Loucy (cell line): Measurements from ENCODE around the gene MT1H.

Source experiments
- H2AFZ ChIP-seq: fragments of 200-600 bp; sonication (generic); 2 replicates; pipeline ENCODE4 v1.6.0; 2016; ENCODE audit warnings: antibody characterized with exemption, mild to moderate bottlenecking, low read length, moderate library complexity
- H3F3A ChIP-seq: fragments of 200-600 bp; 2 replicates; pipeline ENCODE4 v1.6.0; 2016; ENCODE audit warnings: antibody characterized with exemption, low read depth, mild to moderate bottlenecking
- H3K27me3 ChIP-seq: fragments of 200-600 bp; sonication (generic); 2 replicates; pipeline ENCODE4 v1.6.1; 2014; ENCODE audit warnings: low read length, mild to moderate bottlenecking; ENCODE audit not compliant: insufficient read depth, poor library complexity, severe bottlenecking
- H3K36me3 ChIP-seq: fragments of 200-600 bp; sonication (generic); 2 replicates; pipeline ENCODE4 v1.6.1; 2016; ENCODE audit warnings: low read length; ENCODE audit not compliant: insufficient read depth
- H3K4me1 ChIP-seq: fragments of 200-600 bp; sonication (generic); 2 replicates; pipeline ENCODE4 v1.5.1; 2014; ENCODE audit warnings: low read length, mild to moderate bottlenecking; ENCODE audit not compliant: insufficient read depth, poor library complexity, severe bottlenecking
- H3K4me2 ChIP-seq: fragments of 200-600 bp; sonication (generic); 2 replicates; pipeline ENCODE4 v1.6.0; 2014; ENCODE audit warnings: antibody characterized with exemption, low read length, low read depth, mild to moderate bottlenecking; ENCODE audit not compliant: poor library complexity, severe bottlenecking
- H3K4me3 ChIP-seq: fragments of 200-600 bp; sonication (generic); 2 replicates; pipeline ENCODE4 v1.5.1; 2014; ENCODE audit warnings: low read length, mild to moderate bottlenecking, mixed read lengths; ENCODE audit not compliant: poor library complexity, severe bottlenecking
- H3K79me2 ChIP-seq: fragments of 200-600 bp; sonication (generic); 2 replicates; pipeline ENCODE4 v1.6.1; 2014; ENCODE audit warnings: low read length; ENCODE audit not compliant: insufficient read depth
- H3K9ac ChIP-seq: fragments of 200-600 bp; sonication (generic); 2 replicates; pipeline ENCODE4 v1.6.0; 2014; ENCODE audit warnings: mild to moderate bottlenecking, low read depth, low read length, moderate library complexity; ENCODE audit not compliant: poor library complexity, severe bottlenecking
- H3K9me2 ChIP-seq: fragments of 200-600 bp; sonication (generic); replicated peaks from 2 replicates; pipeline ENCODE4 v1.6.1; 2016; ENCODE audit warnings: low read depth, low read length, mixed read lengths
- H3K9me3 ChIP-seq: fragments of 200-600 bp; sonication (generic); 2 replicates; pipeline ENCODE4 v1.6.1; 2014; ENCODE audit warnings: mild to moderate bottlenecking, antibody characterized with exemption, low read length, low read depth; ENCODE audit not compliant: insufficient read depth
- H4K20me1 ChIP-seq: fragments of 200-600 bp; sonication (generic); 2 replicates; pipeline ENCODE4 v1.6.0; 2014; ENCODE audit warnings: antibody characterized with exemption, low read length, mild to moderate bottlenecking; ENCODE audit not compliant: insufficient read depth, poor library complexity, severe bottlenecking
- CTCF ChIP-seq: fragments of 200-600 bp; sonication (generic); conservative IDR thresholded peaks from 2 replicates; pipeline ENCODE4 v1.5.1; 2014; ENCODE audit warnings: mild to moderate bottlenecking, antibody characterized with exemption, low read length
- EZH2phosphoT487 ChIP-seq: fragments of 200-600 bp; IDR thresholded peaks from 2 replicates; pipeline ENCODE4 v1.6.1; 2018; ENCODE audit warnings: antibody characterized with exemption, mild to moderate bottlenecking, moderate library complexity, borderline replicate concordance

The MT1H gene

DNA sequence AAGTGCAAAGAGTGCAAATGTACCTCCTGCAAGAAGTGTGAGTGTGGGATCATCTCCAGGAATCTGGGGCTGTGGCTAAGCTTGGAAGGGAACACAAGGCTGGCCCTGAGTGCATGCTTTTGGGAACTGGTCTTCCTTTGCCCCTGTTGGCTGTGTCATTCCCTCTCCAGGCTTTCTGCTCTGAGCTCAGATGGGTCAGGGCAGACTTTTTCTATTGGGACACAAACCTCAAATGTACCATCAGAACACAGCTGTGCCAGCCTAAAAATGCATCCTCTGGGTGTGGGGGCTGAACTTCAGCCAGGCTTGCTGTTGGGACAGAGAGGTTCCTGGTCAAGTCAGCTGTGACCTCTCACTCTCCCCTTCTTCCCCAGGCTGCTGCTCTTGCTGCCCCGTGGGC, 17.0 kb upstream of the MT1H start:
- Histone ChIP-seq H3K36me3 (no peaks in the 10 kb centered on the region), H3K9me3 (no peaks in the 10 kb centered on the region), H3K4me2 (no peak overlapping the region), H3K27me3 (no peaks in the 10 kb centered on the region), H2AFZ (no peak overlapping the region), H3K9me2 (no peaks in the 10 kb centered on the region), H3F3A (no peaks in the 10 kb centered on the region), H3K79me2 (no peaks in the 10 kb centered on the region), H3K4me1 (peaks cover 4% of the 10 kb centered on the region), H3K9ac (no peak overlapping the region), H4K20me1 (no peaks in the 10 kb centered on the region), H3K4me3 (no peak overlapping the region)
- TF ChIP-seq CTCF (no peak), EZH2phosphoT487 (no peak)

- H3F3A ChIP-seq = no peaks in the 10 kb centered on the region
- H3K79me2 ChIP-seq = no peaks in the 10 kb centered on the region
- H3K9me2 ChIP-seq = no peaks in the 10 kb centered on the region
- TF ChIP-seq CTCF = no peak
- TF ChIP-seq EZH2phosphoT487 = no peak
- no peaks in the 10 kb centered on the region for H3K27me3 ChIP-seq
- H3K36me3 ChIP-seq = no peaks in the 10 kb centered on the region
- H3K4me2 ChIP-seq = no peak overlapping the region
- no peaks in the 10 kb centered on the region for H3K9me3 ChIP-seq
- peaks cover 10% of the 10 kb centered on the region for H3K4me1 ChIP-seq
- no peak overlapping the region for H3K9ac ChIP-seq
- H4K20me1 ChIP-seq = no peaks in the 10 kb centered on the region
- no peak overlapping the region for H3K4me3 ChIP-seq
- no peak overlapping the region for H2AFZ ChIP-seq
These were observed 16.4 kb upstream of the MT1H start for GRCh38 chr16:56653218-56653617.

- Histone ChIP-seq H3K4me2 (peak within 1 kb of the TSS; percentile 86), H3K9me2 (no peaks in the 10 kb centered on the region), H3K36me3 (no peaks in the 10 kb centered on the region), H3K27me3 (no peaks in the 10 kb centered on the region), H3F3A (no peaks in the 10 kb centered on the region), H3K9me3 (no peaks in the 10 kb centered on the region), H2AFZ (peak within 1 kb of the TSS; percentile 95), H4K20me1 (no peaks in the 10 kb centered on the region), H3K4me1 (peaks cover 11% of the 10 kb centered on the region), H3K4me3 (peak within 1 kb of the TSS; percentile 78), H3K9ac (peak within 1 kb of the TSS; percentile 57), H3K79me2 (no peaks in the 10 kb centered on the region)
- no peak for TF ChIP-seq CTCF
- TF ChIP-seq EZH2phosphoT487 = no peak
These were observed 11.9 kb upstream of the MT1H start, which contains the start of gene MT1F for GRCh38 chr16:56657555-56658326. TSS of gene MT1F (plus strand) at chr16:56657959. CDS start at chr16:56658059, 100 bp downstream.
